SW480 (cell line): Measurements from ENCODE around the gene TAC1.
"Not testable (repeated sequence)": the region's sequence is repeated elsewhere in the genome, so short reads cannot be mapped to it uniquely, and the experiment has no call there.

ENCODE experiments used
- DNase-seq: peaks from one replicate; pipeline ENCODE4 v3.0.0-alpha.2; 2016; ENCODE audit warnings: low spot score

The TAC1 gene

GRCh38 chr7:97731736-97732564, at the start of gene TAC1:
Gene TAC1, plus strand, starts transcription at chr7:97732086. Its CDS starts 527 bp downstream, at chr7:97732613.
- DNase-seq: no peak

- no peak for DNase-seq
Observed at GRCh38 chr7:97685952-97686351, 45.9 kb upstream of the TAC1 start.

GRCh38 chr7:97693586-97693985, 38.3 kb upstream of the TAC1 start:
- DNase-seq: no peak

- no peak for DNase-seq
Observed at GRCh38 chr7:97694355-97694754, 37.5 kb upstream of the TAC1 start.

- DNase-seq: no peak
Observed at GRCh38 chr7:97697396-97697795, 34.5 kb upstream of the TAC1 start.

GRCh38 chr7:97722386-97722785, 9.5 kb upstream of the TAC1 start:
- DNase-seq: no peak

GRCh38 chr7:97732565-97733275, 834 bp downstream of the TAC1 start:
- peak; percentile 9 for DNase-seq

GRCh38 chr7:97733276-97734161, 1.6 kb downstream of the TAC1 start:
- DNase-seq: peak; percentile 37

- DNase-seq: no peak
Observed at GRCh38 chr7:97734255-97734654, 2.4 kb downstream of the TAC1 start.

GRCh38 chr7:97735075-97735474, 3.2 kb downstream of the TAC1 start:
- no peak for DNase-seq

- DNase-seq: no peak
Observed at GRCh38 chr7:97748482-97748881, 16.6 kb downstream of the TAC1 start.

GRCh38 chr7:97751566-97751965, 19.7 kb downstream of the TAC1 start:
- DNase-seq: no peak

GRCh38 chr7:97752215-97752614, 20.3 kb downstream of the TAC1 start:
- DNase-seq: no peak

GRCh38 chr7:97757824-97758223, 25.9 kb downstream of the TAC1 start:
- DNase-seq: no peak

- peak; percentile 29 for DNase-seq
Observed at GRCh38 chr7:97770850-97771249, 39.0 kb downstream of the TAC1 start.

- no peak for DNase-seq
Observed at GRCh38 chr7:97771576-97771975, 39.7 kb downstream of the TAC1 start.

- no peak for DNase-seq
Observed at GRCh38 chr7:97772045-97772901, 40.4 kb downstream of the TAC1 start.

GRCh38 chr7:97786398-97786797, 54.5 kb downstream of the TAC1 start:
- DNase-seq: not testable (repeated sequence)
